HepG2 (cell line): ENCODE results near the gene DDX28. TPM values are rescaled to one million over a fixed set of nuclear protein-coding genes. Genes with fewer than 3 reads are reported as not detected.

Experiments
- ATAC-seq: fragments of 200-7000 bp; cut with Tn5 transposase; 3 replicates; pipeline ENCODE4 v1.9.1; 2020; ENCODE audit warnings: mild to moderate bottlenecking, moderate library complexity
- BruUV-seq: library from RNA; stranded (reverse); fragments of 400-500 nt; replicated peaks from 2 replicates; lab custom pipeline; 2021; lab: Mats Ljungman, UMichigan
- CTCF ChIA-PET: fragments of 300-600 bp; formaldehyde crosslinking; extraction: SDS; loops from one replicate; lab custom pipeline; 2021; ENCODE audit warnings: low total read pairs, inconsistent platforms, low intra/inter-chr PET ratio; lab: Yijun Ruan, JAX
- POLR2A ChIA-PET: fragments of 350-600 bp; sonication (Branson Sonifier 250); formaldehyde crosslinking; loops from one replicate; lab custom pipeline; 2020; ENCODE audit warnings: antibody characterized with exemption, inconsistent platforms; lab: Yijun Ruan, JAX
- DNase-seq: peaks from one replicate; pipeline ENCODE4 v3.0.0-alpha.2; 2015; ENCODE audit warnings: low spot score
- FAIRE-seq: peaks from 3 replicates; lab custom pipeline; 2011; peaks lifted over from hg19 to GRCh38; lab: Jason Lieb, UNC
- H2AFZ ChIP-seq: one replicate; pipeline ENCODE4 v1.6.1; 2011; ENCODE audit warnings: low read length, inconsistent platforms
- H3K27ac ChIP-seq: fragments of 300-600 bp; 3 replicates; pipeline ENCODE4 v1.8.0; 2011; ENCODE audit warnings: mixed run types, mild to moderate bottlenecking, mixed read lengths, low read length, inconsistent platforms; ENCODE audit not compliant: insufficient read depth; ENCODE audit errors: extremely low read length
- H3K27me3 ChIP-seq, 2 experiments: fragments of 200-600 bp in 1 of 2; 2 replicates in 1 of 2; 3 replicates in 1 of 2; pipeline versions ENCODE4 v1.6.0 to v1.8.0; 2011; ENCODE audit warnings: low read length in 2 of 2, mild to moderate bottlenecking in 2 of 2, moderate library complexity in 2 of 2, inconsistent platforms in 1 of 2; ENCODE audit not compliant: insufficient read depth in 2 of 2, control insufficient read depth in 1 of 2
- H3K36me3 ChIP-seq, 2 experiments: fragments of 200-600 bp in 1 of 2; replicated peaks in 1 of 2; 2 replicates in 1 of 2; 3 replicates in 1 of 2; pipeline versions ENCODE4 v1.5.1 to v1.8.0; 2011; ENCODE audit warnings: low read length in 2 of 2, inconsistent platforms in 1 of 2; ENCODE audit not compliant: insufficient read depth in 2 of 2, control insufficient read depth in 1 of 2
- H3K4me1 ChIP-seq: 2 replicates; pipeline ENCODE4 v1.5.1; 2012; ENCODE audit warnings: low read length, inconsistent platforms; ENCODE audit not compliant: insufficient read depth
- H3K4me2 ChIP-seq: 2 replicates; pipeline ENCODE4 v1.6.0; 2011; ENCODE audit warnings: low read depth, low read length, inconsistent platforms
- H3K4me3 ChIP-seq, 3 experiments: fragments of 200-600 bp in 1 of 3; sonication (generic), shearing (Covaris generic) in 1 of 3; replicated peaks in 1 of 3; 2 replicates each; pipeline ENCODE4 v1.5.1; 2011 to 2016; ENCODE audit warnings: low read length in 3 of 3, inconsistent platforms in 2 of 3, low read depth in 2 of 3, mild to moderate bottlenecking in 2 of 3, control low read depth in 1 of 3, mixed read lengths in 1 of 3; ENCODE audit not compliant: insufficient read depth in 1 of 3
- H3K79me2 ChIP-seq: one replicate; pipeline ENCODE4 v1.6.1; 2011; ENCODE audit warnings: low read length, inconsistent platforms; ENCODE audit not compliant: insufficient read depth
- H3K9ac ChIP-seq: 2 replicates; pipeline ENCODE4 v1.6.0; 2011; ENCODE audit warnings: mild to moderate bottlenecking, low read depth, low read length, inconsistent platforms; ENCODE audit not compliant: insufficient read depth
- H3K9me3 ChIP-seq: 2 replicates; pipeline ENCODE4 v1.5.1; 2012; ENCODE audit warnings: mild to moderate bottlenecking, low read length
- H4K20me1 ChIP-seq: 2 replicates; pipeline ENCODE4 v1.6.0; 2011; ENCODE audit warnings: inconsistent platforms, mild to moderate bottlenecking, low read length, moderate library complexity; ENCODE audit not compliant: insufficient read depth
- CENPT ChIP-seq: sonication (generic); formaldehyde crosslinking; IDR thresholded peaks from 2 replicates; pipeline ENCODE4 v1.8.0; 2022; ENCODE audit warnings: low read depth, mild to moderate bottlenecking, moderate library complexity, missing genetic modification reagents
- SAP130 ChIP-seq: IDR thresholded peaks from 2 replicates; pipeline ENCODE4 v1.6.1; 2016; ENCODE audit warnings: low read depth
- WGBS: methylation state at CpG from one replicate; pipeline ENCODE4 v1.1.6; 2017; ENCODE audit warnings: low lambda C conversion rate; 5-methylcytosine and 5-hydroxymethylcytosine counted together
- in situ Hi-C: cut with HindIII; loops from 2 replicates; pipeline ENCODE4 v1.10.0; 2017; ENCODE audit warnings: low pct_unique_long_range_greater_than_20kb; ENCODE audit not compliant: extremely low pct_ligation_motif_present
- intact Hi-C: fragments of 100-400 bp; cut with micrococcal nuclease; formaldehyde crosslinking; loops from one replicate; pipeline ENCODE4 v1.10.0; 2022; ENCODE audit not compliant: unreplicated experiment
- polyA plus RNA-seq, 8 experiments: library from polyadenylated mRNA; depleted of rRNA in 3 of 8; stranded (reverse) in 7 of 8; unstranded in 1 of 8; fragments of >200 nt; fragmentation: Illumina TruSeq in 4 of 8; extraction: Trizol in 4 of 8; gene quantifications; 2 replicates each; pipeline versions ENCODE4 v1.2.1 to v1.2.3, GENCODE V29; 2011 to 2016; ENCODE audit warnings: low read depth in 4 of 8, missing spikeins in 1 of 8, mixed read lengths in 1 of 8; ENCODE audit not compliant: insufficient read depth in 1 of 8
- total RNA-seq, 5 experiments: library from RNA; depleted of rRNA; stranded (reverse); fragments of >200 nt; fragmentation: Illumina TruSeq; extraction: Trizol; gene quantifications; 2 replicates each; pipeline ENCODE4 v1.2.3, GENCODE V29; 2016; ENCODE audit warnings: low read depth in 1 of 5
- TF ChIP-seq, protein P1 (sequence below): IDR thresholded peaks from 2 replicates; pipeline ENCODE4 v1.6.1; 2016; ENCODE audit warnings: missing compliant biosample characterization, missing genetic modification reagents, borderline replicate concordance
- TF ChIP-seq, protein P2 (sequence below): sonication (generic); formaldehyde crosslinking; IDR thresholded peaks from 2 replicates; pipeline ENCODE4 v1.5.1; 2020; ENCODE audit warnings: missing genetic modification reagents, mild to moderate bottlenecking, borderline replicate concordance

DDX28 gene
- total and polyA plus RNA-seq, 2 of the 13 experiments (the other 11 are each of a cell fraction or from before 2014, with no cell fraction given): 14.1 to 16.4 TPM

DNA sequence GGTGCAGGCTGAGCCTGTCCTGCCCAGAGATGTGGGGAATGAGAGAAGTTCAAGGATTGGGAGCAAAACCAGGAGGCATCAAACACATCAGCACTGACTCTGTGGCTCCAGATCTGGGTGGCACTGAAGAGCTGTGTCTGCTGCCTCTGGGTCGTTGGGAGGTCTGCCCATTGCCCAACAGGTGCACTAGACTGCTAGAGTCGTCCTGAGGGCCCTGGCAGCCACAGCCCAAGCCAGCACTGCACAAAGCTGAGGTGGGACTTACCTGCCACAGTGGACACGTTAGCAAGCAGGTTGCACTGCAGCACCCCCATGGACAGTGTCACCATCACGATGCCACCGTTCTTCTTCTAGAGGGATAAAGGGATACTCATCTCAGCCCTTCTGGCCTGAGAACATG lies 46.0 kb downstream of the DDX28 start (continued):
- TF ChIP-seq, protein P1, sequence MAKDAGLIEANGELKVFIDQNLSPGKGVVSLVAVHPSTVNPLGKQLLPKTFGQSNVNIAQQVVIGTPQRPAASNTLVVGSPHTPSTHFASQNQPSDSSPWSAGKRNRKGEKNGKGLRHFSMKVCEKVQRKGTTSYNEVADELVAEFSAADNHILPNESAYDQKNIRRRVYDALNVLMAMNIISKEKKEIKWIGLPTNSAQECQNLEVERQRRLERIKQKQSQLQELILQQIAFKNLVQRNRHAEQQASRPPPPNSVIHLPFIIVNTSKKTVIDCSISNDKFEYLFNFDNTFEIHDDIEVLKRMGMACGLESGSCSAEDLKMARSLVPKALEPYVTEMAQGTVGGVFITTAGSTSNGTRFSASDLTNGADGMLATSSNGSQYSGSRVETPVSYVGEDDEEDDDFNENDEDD (CRISPR knock-in tag): no peak
- TF ChIP-seq, protein P2, sequence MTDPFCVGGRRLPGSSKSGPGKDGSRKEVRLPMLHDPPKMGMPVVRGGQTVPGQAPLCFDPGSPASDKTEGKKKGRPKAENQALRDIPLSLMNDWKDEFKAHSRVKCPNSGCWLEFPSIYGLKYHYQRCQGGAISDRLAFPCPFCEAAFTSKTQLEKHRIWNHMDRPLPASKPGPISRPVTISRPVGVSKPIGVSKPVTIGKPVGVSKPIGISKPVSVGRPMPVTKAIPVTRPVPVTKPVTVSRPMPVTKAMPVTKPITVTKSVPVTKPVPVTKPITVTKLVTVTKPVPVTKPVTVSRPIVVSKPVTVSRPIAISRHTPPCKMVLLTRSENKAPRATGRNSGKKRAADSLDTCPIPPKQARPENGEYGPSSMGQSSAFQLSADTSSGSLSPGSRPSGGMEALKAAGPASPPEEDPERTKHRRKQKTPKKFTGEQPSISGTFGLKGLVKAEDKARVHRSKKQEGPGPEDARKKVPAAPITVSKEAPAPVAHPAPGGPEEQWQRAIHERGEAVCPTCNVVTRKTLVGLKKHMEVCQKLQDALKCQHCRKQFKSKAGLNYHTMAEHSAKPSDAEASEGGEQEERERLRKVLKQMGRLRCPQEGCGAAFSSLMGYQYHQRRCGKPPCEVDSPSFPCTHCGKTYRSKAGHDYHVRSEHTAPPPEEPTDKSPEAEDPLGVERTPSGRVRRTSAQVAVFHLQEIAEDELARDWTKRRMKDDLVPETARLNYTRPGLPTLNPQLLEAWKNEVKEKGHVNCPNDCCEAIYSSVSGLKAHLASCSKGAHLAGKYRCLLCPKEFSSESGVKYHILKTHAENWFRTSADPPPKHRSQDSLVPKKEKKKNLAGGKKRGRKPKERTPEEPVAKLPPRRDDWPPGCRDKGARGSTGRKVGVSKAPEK (CRISPR knock-in tag): no peak

DNA sequence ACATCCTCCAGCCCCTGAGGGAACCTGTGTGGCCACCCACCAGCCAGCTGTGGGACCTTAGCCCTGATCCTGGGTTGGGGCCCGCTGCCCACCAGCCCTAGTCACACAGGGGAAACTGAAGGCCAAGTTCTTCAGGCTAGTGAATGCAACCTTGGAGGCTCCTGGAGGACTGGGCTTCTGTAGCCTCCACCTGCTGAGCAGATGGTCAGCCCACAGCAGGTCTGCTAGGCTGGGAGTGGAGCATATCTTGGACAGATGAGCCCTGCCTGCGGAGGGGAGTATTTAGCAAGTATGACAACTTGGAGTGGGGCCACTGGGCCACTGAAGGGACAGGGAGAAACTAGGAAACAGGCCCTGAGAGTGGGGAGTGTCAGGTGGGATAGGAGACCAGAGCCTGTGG lies 46.8 kb downstream of the DDX28 start:
- WGBS: 37% methylated on average over 2 of the region's 2 CpGs
- in situ Hi-C loops (no loop called here), intact Hi-C loops (no loop called here)
- Histone ChIP-seq H4K20me1 (no peaks in the 10 kb centered on the region), H3K27me3 (peaks cover 5 to 40% of the 10 kb centered on the region in 2 experiments; a peak in 4 of 5 replicates), H3K27ac (no peak overlapping the region), H3K9ac (no peak overlapping the region), H3K4me1 (peaks cover 47% of the 10 kb centered on the region), H3K79me2 (no peaks in the 10 kb centered on the region), H3K9me3 (no peaks in the 10 kb centered on the region), H3K36me3 (no peaks in the 10 kb centered on the region), H3K4me2 (no peak overlapping the region), H3K4me3 (no peak overlapping the region), H2AFZ (no peak overlapping the region)
- POLR2A ChIA-PET: interaction anchor here (2.3 kb wide), 1 partner anchor 10 kb away, joined by 9 read pairs; no protein-coding TSS in a partner anchor
- CTCF ChIA-PET: no interaction called here
- ATAC-seq: peak; percentile 20
- no peak for DNase-seq
- FAIRE-seq: no peak
- no TSS peak for BruUV-seq
- TF ChIP-seq CENPT (0 out of 2 replicates have a peak, but pooled peaks have one; percentile 24), SAP130 (CRISPR knock-in tag) (no peak)
